ENCODE data around the gene FADS3.

DNA sequence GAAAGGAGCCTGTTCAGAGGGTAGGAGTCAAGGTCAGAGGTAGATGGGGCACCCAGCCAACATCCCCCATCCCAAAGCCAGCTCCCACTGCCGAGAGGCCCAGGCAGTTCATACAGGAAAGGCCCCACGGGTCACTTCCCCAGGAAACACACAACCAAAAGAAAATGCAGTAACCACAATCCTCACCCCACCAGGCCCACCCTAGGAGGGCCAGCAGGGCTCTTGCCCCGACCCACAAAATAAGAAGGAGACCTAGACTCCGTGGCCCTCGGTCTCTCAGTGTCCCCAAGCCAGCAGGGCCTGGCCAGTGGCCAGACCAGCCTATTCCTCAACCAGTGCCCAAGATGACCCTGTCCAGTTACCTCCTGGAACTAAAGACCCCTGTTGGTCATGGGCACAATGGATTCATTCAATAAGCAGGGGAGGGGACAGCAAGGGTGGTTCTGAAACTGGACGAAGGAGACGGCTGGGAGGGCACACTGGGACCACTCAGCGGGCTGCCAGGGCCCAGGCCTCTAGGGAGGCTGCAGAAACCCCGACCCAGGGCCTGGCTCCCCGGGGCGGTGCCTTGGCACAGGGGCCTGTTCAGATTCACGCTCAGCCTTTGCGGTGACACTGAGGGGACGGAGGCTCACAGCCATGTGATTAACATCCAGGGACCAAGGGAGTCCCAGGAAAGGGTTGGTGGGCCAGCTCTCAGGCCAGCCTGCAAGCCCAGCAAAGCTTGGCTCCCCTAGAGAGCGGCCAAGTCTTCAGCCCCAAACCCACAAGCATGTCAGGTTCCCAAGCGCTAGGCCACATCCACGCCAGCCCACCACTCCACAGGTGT lies 20.6 kb upstream of the FADS3 start:
- TF ChIP-seq, protein P1, sequence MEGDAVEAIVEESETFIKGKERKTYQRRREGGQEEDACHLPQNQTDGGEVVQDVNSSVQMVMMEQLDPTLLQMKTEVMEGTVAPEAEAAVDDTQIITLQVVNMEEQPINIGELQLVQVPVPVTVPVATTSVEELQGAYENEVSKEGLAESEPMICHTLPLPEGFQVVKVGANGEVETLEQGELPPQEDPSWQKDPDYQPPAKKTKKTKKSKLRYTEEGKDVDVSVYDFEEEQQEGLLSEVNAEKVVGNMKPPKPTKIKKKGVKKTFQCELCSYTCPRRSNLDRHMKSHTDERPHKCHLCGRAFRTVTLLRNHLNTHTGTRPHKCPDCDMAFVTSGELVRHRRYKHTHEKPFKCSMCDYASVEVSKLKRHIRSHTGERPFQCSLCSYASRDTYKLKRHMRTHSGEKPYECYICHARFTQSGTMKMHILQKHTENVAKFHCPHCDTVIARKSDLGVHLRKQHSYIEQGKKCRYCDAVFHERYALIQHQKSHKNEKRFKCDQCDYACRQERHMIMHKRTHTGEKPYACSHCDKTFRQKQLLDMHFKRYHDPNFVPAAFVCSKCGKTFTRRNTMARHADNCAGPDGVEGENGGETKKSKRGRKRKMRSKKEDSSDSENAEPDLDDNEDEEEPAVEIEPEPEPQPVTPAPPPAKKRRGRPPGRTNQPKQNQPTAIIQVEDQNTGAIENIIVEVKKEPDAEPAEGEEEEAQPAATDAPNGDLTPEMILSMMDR (conservative IDR thresholded peaks at IDR 0.05 in 1 of 2, IDR thresholded peaks at IDR 0.05 in 1 of 2; ENCODE audit: extremely low read depth in 1 of 2, insufficient read depth in 1 of 2, low read depth in 1 of 2, low read length in 2 of 2) = no peak
- TF ChIP-seq EZH2 (IDR thresholded peaks at IDR 0.05; ENCODE audit: borderline replicate concordance, low read length) = no peak
